MM.1S (cell line): ENCODE results near the gene TFIP11.
A peak's percentile ranks its signal among the peaks of the same experiment; 100 is the strongest.

Experiments used
- DNase-seq: peaks from one replicate; pipeline ENCODE4 v3.0.0-alpha.2; 2015
- H2AFZ ChIP-seq: fragments of 300-600 bp; sonication (generic); 2 replicates; pipeline ENCODE4 v1.6.0; 2016; ENCODE audit warnings: antibody characterized with exemption, low read length
- H3F3A ChIP-seq: fragments of 300-600 bp; sonication (generic); 2 replicates; pipeline ENCODE4 v1.6.1; 2016; ENCODE audit warnings: mild to moderate bottlenecking, antibody characterized with exemption, low read length, moderate library complexity, mixed read lengths; ENCODE audit not compliant: insufficient read depth
- H3K27ac ChIP-seq: fragments of 300-600 bp; sonication (generic); 2 replicates; pipeline ENCODE4 v1.5.1; 2016; ENCODE audit warnings: mild to moderate bottlenecking, low read length
- H3K27me3 ChIP-seq: fragments of 300-600 bp; sonication (generic); replicated peaks from 2 replicates; pipeline ENCODE4 v1.6.0; 2016; ENCODE audit warnings: low read length; ENCODE audit not compliant: insufficient read depth
- H3K36me3 ChIP-seq: fragments of 300-600 bp; sonication (generic); replicated peaks from 2 replicates; pipeline ENCODE4 v1.6.1; 2016; ENCODE audit warnings: mild to moderate bottlenecking, low read length, mixed read lengths; ENCODE audit not compliant: insufficient read depth
- H3K4me1 ChIP-seq: fragments of 300-600 bp; sonication (generic); 2 replicates; pipeline ENCODE4 v1.6.1; 2016; ENCODE audit warnings: low read length, mixed read lengths
- H3K4me2 ChIP-seq: fragments of 300-600 bp; sonication (generic); 2 replicates; pipeline ENCODE4 v1.6.0; 2016; ENCODE audit warnings: low read depth, low read length
- H3K4me3 ChIP-seq: fragments of 300-600 bp; sonication (generic); 2 replicates; pipeline ENCODE4 v1.5.1; 2016; ENCODE audit warnings: low read length, mixed read lengths
- H3K79me2 ChIP-seq: fragments of 300-600 bp; sonication (generic); 2 replicates; pipeline ENCODE4 v1.6.1; 2016; ENCODE audit warnings: mixed run types, low read length, mixed read lengths
- H3K9ac ChIP-seq: fragments of 300-600 bp; sonication (generic); 2 replicates; pipeline ENCODE4 v1.6.1; 2016; ENCODE audit warnings: low read length, mixed read lengths
- H3K9me2 ChIP-seq: fragments of 300-600 bp; sonication (generic); replicated peaks from 2 replicates; pipeline ENCODE4 v1.6.1; 2016; ENCODE audit warnings: mild to moderate bottlenecking, low read length, mixed read lengths; ENCODE audit not compliant: insufficient read depth
- H3K9me3 ChIP-seq: fragments of 300-600 bp; sonication (generic); replicated peaks from 2 replicates; pipeline ENCODE4 v1.6.1; 2016; ENCODE audit warnings: mild to moderate bottlenecking, low read length, mixed read lengths; ENCODE audit not compliant: insufficient read depth
- H4K20me1 ChIP-seq: fragments of 300-600 bp; sonication (generic); 2 replicates; pipeline ENCODE4 v1.6.1; 2016; ENCODE audit warnings: mild to moderate bottlenecking, low read length, moderate library complexity, mixed read lengths; ENCODE audit not compliant: insufficient read depth
- EZH2 ChIP-seq: fragments of 300-600 bp; sonication (generic); optimal IDR thresholded peaks from 2 replicates; pipeline ENCODE3; 2017; ENCODE audit warnings: low read depth, mild to moderate bottlenecking, antibody characterized with exemption, low read length, mixed read lengths
- EZH2phosphoT487 ChIP-seq: fragments of 300-600 bp; sonication (generic); IDR thresholded peaks from 2 replicates; pipeline ENCODE4 v1.6.1; 2018; ENCODE audit warnings: antibody characterized with exemption, low read length
- TF ChIP-seq, protein P1 (sequence below): fragments of 300-600 bp; sonication (generic); IDR thresholded peaks from 2 replicates; pipeline ENCODE4 v1.5.1; 2016; ENCODE audit warnings: antibody characterized with exemption, low read length, mixed read lengths

The TFIP11 gene

DNA sequence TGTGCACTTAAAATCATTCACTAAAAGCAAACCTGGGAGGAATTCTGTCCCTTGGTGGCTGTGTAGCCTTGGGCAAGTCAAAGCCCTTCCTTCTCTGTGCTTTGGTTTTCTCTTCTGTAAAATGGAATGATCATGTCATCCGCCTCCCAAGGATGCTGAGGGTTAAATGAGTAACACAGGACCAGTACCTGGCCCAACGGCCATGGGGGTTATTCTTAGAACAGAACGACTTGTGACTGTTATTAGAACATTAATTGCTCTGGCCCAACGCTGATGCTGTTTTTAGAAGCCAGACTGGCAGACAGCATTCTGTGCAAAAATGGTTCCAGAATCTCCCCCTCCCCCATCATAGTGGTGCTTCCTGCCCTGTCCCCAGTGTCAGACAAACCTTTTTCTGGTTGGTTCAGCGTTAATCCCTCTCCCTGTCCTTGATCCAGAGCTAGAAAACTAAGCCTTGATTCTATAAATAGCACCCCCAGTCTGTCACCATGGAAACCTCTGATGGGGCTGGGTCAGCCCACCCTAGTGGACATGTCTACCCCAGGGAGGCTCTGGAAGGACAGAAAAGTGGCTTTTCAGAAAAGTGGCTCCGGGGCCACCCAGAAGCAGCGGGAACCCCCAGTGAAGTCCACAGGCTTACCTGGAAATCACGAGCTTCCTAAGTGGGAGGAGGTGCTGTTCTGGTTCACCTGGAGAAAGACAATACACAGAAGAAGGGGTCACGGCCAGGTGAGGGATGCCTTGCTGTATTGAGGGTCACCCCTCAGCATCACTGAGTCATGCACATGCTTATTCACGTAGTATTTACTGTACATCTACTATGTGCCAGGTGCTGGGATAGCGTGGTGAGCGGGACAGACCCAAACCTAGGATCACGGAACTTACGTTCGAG, 15.5 kb upstream of the TFIP11 start:
- peaks cover 29% of the 10 kb centered on the region for H3K79me2 ChIP-seq
- peaks cover 39% of the 10 kb centered on the region for H3K36me3 ChIP-seq
- H3K27me3 ChIP-seq, result no peaks in the 10 kb centered on the region
- no peak overlapping the region for H3K9ac ChIP-seq
- H3K9me3 ChIP-seq, result no peaks in the 10 kb centered on the region
- no peaks in the 10 kb centered on the region for H3K9me2 ChIP-seq
- peaks cover 30% of the 10 kb centered on the region for H3F3A ChIP-seq
- H3K4me2 ChIP-seq, result peak overlapping the region; percentile 9; the same call in 1 of the 2 replicates
- peak overlapping the region; percentile 13; the same call in 1 of the 2 replicates for H3K27ac ChIP-seq
- H3K4me1 ChIP-seq, result peaks cover 19% of the 10 kb centered on the region
- no peak overlapping the region for H2AFZ ChIP-seq
- DNase-seq, result no peak
- no peaks in the 10 kb centered on the region for H4K20me1 ChIP-seq
- no peak for TF ChIP-seq EZH2
- TF ChIP-seq, protein P1, sequence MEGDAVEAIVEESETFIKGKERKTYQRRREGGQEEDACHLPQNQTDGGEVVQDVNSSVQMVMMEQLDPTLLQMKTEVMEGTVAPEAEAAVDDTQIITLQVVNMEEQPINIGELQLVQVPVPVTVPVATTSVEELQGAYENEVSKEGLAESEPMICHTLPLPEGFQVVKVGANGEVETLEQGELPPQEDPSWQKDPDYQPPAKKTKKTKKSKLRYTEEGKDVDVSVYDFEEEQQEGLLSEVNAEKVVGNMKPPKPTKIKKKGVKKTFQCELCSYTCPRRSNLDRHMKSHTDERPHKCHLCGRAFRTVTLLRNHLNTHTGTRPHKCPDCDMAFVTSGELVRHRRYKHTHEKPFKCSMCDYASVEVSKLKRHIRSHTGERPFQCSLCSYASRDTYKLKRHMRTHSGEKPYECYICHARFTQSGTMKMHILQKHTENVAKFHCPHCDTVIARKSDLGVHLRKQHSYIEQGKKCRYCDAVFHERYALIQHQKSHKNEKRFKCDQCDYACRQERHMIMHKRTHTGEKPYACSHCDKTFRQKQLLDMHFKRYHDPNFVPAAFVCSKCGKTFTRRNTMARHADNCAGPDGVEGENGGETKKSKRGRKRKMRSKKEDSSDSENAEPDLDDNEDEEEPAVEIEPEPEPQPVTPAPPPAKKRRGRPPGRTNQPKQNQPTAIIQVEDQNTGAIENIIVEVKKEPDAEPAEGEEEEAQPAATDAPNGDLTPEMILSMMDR, result no peak
- TF ChIP-seq EZH2phosphoT487, result no peak
- H3K4me3 ChIP-seq, result no peak overlapping the region

DNA sequence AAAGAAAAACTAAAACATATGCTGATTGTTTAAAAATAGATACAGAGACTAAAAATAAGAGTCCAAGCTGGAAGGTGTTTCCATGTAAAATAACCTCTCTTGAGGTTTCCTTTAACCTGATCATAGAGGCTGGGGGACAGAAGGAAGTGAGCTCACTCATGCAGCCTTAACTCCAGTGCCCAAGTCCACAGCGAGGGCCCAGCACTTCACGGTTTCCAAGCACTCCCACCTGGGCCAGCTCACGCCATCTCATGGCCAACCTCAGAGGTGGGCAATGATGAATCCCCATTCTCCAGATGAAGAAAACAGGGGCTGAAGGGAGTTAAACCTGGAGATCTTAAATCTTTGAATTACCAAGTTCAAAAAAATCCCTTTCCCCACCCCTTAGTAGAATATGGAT, 14.9 kb upstream of the TFIP11 start:
- Histone ChIP-seq H3K4me1 (peaks cover 14% of the 10 kb centered on the region), H3K9me3 (no peaks in the 10 kb centered on the region), H3K36me3 (peaks cover 39% of the 10 kb centered on the region), H3K27ac (peak overlapping the region; percentile 13; the same call in 1 of the 2 replicates), H2AFZ (no peak overlapping the region), H3K9me2 (no peaks in the 10 kb centered on the region), H3K4me2 (peak overlapping the region; percentile 9; the same call in 1 of the 2 replicates), H4K20me1 (no peaks in the 10 kb centered on the region), H3K4me3 (no peak overlapping the region), H3K79me2 (peaks cover 28% of the 10 kb centered on the region), H3F3A (peaks cover 31% of the 10 kb centered on the region), H3K27me3 (no peaks in the 10 kb centered on the region), H3K9ac (no peak overlapping the region)
- TF ChIP-seq, protein P1, result no peak
- TF ChIP-seq EZH2phosphoT487 (no peak), EZH2 (no peak)
- no peak for DNase-seq

DNA sequence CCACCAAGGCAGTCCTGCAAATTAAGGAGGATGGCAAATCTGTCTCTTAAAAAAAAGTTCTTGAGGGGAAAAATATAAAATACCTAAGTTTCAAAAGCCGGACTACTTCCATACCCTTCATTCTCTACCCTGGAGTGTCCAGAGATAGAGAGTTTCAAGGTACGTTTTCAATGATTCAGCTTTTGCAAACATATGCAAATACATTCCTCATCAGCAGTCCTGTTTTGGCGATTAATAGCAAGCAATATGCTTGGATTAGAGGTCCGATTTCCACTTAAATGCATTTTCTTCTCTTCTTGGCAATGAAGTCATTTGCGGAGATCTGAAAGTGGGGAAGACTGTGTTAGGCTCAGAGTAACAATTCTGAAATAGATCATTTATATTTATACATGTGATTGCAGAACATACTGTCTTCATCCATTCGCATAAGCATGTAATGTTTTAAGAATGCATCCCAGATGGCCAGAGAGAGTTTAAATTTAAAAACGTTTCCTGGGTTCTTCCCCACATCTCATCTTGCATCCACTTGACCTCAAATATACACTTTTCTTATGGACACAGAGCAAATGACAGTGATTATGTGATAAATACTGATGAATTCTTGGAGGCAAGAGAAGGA, 13.8 kb upstream of the TFIP11 start:
- H3K36me3 ChIP-seq, result peaks cover 33% of the 10 kb centered on the region
- peaks cover 32% of the 10 kb centered on the region for H3F3A ChIP-seq
- no peak for DNase-seq
- H3K4me2 ChIP-seq, result no peak overlapping the region
- H3K9ac ChIP-seq, result no peak overlapping the region
- H3K79me2 ChIP-seq, result peaks cover 17% of the 10 kb centered on the region
- H3K27me3 ChIP-seq, result no peaks in the 10 kb centered on the region
- H3K27ac ChIP-seq, result no peak overlapping the region
- H3K4me3 ChIP-seq, result no peak overlapping the region
- H3K4me1 ChIP-seq, result peaks cover 14% of the 10 kb centered on the region
- no peaks in the 10 kb centered on the region for H3K9me2 ChIP-seq
- no peaks in the 10 kb centered on the region for H3K9me3 ChIP-seq
- H2AFZ ChIP-seq, result no peak overlapping the region
- no peaks in the 10 kb centered on the region for H4K20me1 ChIP-seq
- no peak for TF ChIP-seq EZH2
- TF ChIP-seq, protein P1, result no peak
- no peak for TF ChIP-seq EZH2phosphoT487
